Activated CD8-positive, alpha-beta memory T cell treated with anti-CD3 and anti-CD28 coated beads, Interleukin-2, amount 50 U/mL, for 1 hour (primary cell): Measurements from ENCODE around the gene TCP1.
"Not testable (repeated sequence)": the region's sequence is repeated elsewhere in the genome, so short reads cannot be mapped to it uniquely, and the experiment has no call there.

ENCODE experiments used
- DNase-seq: peaks from one replicate; pipeline ENCODE4 v3.0.0-alpha.2; 2020; ENCODE audit errors: extremely low read depth

TCP1 gene

DNA sequence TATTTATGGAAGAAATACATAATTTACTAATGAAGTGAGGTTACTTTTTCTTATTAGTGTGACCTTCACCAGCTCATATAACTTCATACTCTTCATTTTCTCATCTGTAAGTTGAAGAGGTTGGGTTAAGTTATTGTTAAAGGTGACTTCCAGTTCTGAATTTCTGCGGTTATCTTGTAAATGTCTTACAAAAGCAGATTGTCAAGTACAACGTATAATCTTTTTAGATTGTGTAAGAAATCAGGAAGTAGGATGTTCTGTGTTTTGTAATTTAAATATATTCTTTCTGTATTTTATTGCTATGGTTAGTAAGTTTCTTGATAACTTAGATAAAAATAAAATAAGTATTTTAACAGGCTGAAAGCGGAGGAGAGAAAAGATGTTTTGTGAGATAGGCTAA lies 50.1 kb downstream of the TCP1 start:
- DNase-seq = no peak

DNA sequence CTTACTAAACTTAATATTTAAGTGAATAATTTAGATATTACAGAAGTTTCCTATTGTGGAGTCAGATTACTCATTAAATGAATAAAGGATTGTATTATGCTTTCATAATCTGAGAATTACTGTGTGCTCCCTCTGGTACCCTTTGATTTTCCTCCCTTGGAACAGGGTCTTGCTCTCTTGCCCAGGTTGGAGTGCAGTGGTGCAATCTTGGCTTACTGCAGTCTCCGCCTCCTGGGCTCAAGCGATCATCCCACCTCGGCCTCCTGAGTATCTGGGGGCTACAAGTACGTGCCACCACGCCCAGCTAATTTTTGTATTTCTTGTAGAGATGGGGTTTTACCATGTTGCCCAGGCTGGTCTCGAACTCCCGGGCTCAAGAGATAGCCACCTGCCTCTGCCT lies 52.5 kb downstream of the TCP1 start:
- DNase-seq = no peak

DNA sequence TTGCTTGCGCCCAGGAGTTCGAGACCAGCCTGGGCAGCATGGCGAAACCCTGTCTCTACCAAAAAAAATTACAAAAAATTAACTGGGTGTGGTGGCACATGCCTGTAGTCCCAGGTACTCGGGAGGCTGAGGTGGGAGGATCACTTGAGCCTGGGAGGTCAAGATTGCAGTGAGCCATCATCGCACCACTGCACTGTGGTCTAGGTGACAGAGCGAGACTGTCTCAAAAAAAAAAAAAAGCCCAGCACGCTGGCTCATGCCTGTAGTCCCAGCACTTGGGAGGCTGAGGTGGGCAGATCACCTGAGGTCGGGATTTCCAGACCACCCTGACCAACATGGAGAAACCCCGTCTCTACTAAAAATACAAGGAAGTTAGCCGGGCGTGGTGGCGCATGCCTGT lies 56.0 kb downstream of the TCP1 start:
- not testable (repeated sequence) for DNase-seq

DNA sequence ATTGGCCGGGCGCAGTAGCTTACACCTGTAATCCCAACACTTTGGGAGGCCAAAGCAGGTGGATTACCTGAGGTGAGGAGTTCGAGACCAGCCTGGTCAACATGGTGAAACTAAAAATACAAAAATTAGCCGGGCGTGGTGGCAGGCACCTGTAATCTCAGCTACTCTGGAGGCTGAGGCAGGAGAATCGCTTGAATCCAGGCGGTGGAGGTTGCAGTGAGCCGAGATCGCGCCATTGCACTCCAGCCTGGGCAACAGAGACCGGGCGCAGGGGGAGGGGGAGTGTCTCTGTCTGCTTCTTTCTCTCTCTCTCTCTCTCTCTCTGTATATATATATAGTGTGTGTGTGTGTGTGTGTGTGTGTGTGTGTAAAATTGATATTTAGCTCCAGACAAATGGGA lies 56.9 kb downstream of the TCP1 start:
- DNase-seq = not testable (repeated sequence)

DNA sequence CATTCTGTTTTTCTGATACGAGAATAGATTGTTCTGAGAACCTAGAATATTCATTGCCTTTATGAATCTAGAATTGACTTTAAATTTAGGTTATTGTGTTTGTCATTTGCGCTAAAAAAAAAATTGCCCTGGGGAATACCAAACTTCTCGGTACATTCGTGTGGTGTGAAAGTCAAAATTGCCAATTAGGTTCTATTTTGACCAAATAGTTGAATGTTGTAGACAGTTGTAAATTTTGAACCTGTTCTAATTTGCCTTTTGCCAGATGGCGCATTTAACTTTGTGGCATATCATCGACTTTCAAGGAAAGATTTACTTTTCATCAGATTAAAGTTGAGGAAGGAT lies 59.1 kb downstream of the TCP1 start:
- DNase-seq = no peak

DNA sequence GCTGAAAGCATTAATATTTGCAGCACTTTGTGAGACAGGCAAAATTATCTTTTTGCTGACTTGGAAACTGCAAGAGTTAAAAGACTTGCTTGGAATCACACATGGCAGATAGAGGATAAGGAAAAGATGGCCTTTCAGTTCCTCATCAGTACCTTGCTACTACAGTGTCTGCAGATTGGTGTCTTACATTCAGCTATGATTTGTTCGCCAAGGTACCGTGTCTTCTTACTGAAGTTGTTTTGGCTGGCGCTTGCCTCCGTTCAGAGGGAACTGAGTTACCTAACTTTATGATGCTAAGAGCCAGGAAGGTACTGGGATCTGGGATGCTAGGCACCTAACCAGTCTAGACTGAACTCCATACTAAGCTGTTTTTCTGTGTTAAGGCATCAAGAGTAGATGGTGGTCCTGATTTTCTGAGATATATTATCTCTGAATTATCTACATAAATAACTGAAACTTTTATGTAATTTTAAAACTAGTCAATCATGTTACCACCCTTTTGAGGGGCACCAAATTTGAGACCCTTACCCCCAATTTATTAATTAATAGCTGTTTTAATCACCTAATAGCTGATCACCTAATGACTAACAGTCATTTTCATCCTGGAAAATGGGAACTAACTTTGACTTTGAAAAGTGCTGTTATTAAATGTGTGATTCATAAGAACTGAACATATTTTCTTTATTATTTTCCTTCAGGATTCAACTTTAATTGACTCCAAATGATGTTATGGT lies 59.6 kb downstream of the TCP1 start:
- no peak for DNase-seq

DNA sequence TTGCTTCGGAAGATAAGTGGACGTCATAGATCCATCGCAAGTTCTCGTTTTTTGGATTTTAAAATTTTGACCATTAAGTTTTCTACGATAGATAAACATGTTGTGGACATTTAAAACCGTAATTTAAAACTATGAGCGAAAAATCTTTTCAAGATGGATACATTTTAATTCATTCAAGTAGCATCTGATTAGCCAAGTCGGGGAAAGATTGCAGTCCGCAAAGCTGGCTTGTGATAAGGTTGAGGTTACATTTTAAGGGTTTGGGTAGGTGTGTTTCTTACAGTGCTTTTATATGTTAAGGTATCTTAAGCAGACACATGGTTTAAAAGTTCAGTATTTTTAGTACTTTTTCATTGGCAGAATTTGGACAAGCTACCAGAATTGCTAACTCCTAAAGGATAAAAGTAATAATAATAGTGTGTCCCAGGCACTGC lies 60.9 kb downstream of the TCP1 start:
- DNase-seq = no peak
